GM19452 (cell line): ENCODE results near the gene CSF2RB.

ENCODE experiments used
- ATAC-seq: cut with Tn5 transposase; IDR thresholded peaks from one replicate; pipeline ENCODE4 v1.9.1; 2021; ENCODE audit not compliant: unreplicated experiment

Gene CSF2RB

GRCh38 chr22:36887162-36887561 is 26.3 kb upstream of the CSF2RB start:
- ATAC-seq: no peak

- ATAC-seq: no peak
Observed at GRCh38 chr22:36891646-36892045, 21.8 kb upstream of the CSF2RB start.

- no peak for ATAC-seq
Observed at GRCh38 chr22:36892292-36892691, 21.1 kb upstream of the CSF2RB start.

- no peak for ATAC-seq
Observed at GRCh38 chr22:36893262-36893661, 20.2 kb upstream of the CSF2RB start.

GRCh38 chr22:36894266-36894665 is 19.2 kb upstream of the CSF2RB start:
- ATAC-seq: no peak

GRCh38 chr22:36897611-36898010 is 15.8 kb upstream of the CSF2RB start:
- no peak for ATAC-seq

GRCh38 chr22:36898690-36899089 is 14.7 kb upstream of the CSF2RB start:
- ATAC-seq: no peak

GRCh38 chr22:36899498-36899897 is 13.9 kb upstream of the CSF2RB start:
- ATAC-seq: no peak

GRCh38 chr22:36900225-36900624 is 13.2 kb upstream of the CSF2RB start:
- ATAC-seq: no peak

- no peak for ATAC-seq
Observed at GRCh38 chr22:36900880-36901279, 12.5 kb upstream of the CSF2RB start.

GRCh38 chr22:36901411-36902142 is 11.9 kb upstream of the CSF2RB start:
- peak; percentile 71 for ATAC-seq

GRCh38 chr22:36902143-36902926 is 11.1 kb upstream of the CSF2RB start:
- no peak for ATAC-seq

GRCh38 chr22:36904260-36904880 is 9.1 kb upstream of the CSF2RB start:
- ATAC-seq: no peak

GRCh38 chr22:36907253-36908195 is 5.9 kb upstream of the CSF2RB start:
- no peak for ATAC-seq

GRCh38 chr22:36910461-36910860 is 3.0 kb upstream of the CSF2RB start:
- ATAC-seq: no peak

- ATAC-seq: no peak
Observed at GRCh38 chr22:36911887-36912661, 1.4 kb upstream of the CSF2RB start.

GRCh38 chr22:36912694-36913426 is 568 bp upstream of the CSF2RB start:
- ATAC-seq: no peak

- ATAC-seq: no peak
Observed at GRCh38 chr22:36914390-36914752, 943 bp downstream of the CSF2RB start.

- ATAC-seq: no peak
Observed at GRCh38 chr22:36916034-36916433, 2.6 kb downstream of the CSF2RB start.
